Epithelial cell of esophagus (primary cell): ENCODE results near the gene TASOR2.

Experiments
- DNase-seq: peaks from one replicate; pipeline ENCODE4 v3.0.0; 2010; ENCODE audit warnings: low read depth
- H3K4me3 ChIP-seq: 2 replicates; pipeline ENCODE4 v1.5.1; 2011; ENCODE audit warnings: mild to moderate bottlenecking, low read length, control low read depth
- CTCF ChIP-seq: IDR thresholded peaks from 2 replicates; pipeline ENCODE4 v1.5.1; 2011; ENCODE audit warnings: low read depth, mild to moderate bottlenecking, low read length, control low read depth, inconsistent platforms; ENCODE audit not compliant: insufficient read depth; ENCODE audit errors: missing control alignments

TASOR2 gene

DNA sequence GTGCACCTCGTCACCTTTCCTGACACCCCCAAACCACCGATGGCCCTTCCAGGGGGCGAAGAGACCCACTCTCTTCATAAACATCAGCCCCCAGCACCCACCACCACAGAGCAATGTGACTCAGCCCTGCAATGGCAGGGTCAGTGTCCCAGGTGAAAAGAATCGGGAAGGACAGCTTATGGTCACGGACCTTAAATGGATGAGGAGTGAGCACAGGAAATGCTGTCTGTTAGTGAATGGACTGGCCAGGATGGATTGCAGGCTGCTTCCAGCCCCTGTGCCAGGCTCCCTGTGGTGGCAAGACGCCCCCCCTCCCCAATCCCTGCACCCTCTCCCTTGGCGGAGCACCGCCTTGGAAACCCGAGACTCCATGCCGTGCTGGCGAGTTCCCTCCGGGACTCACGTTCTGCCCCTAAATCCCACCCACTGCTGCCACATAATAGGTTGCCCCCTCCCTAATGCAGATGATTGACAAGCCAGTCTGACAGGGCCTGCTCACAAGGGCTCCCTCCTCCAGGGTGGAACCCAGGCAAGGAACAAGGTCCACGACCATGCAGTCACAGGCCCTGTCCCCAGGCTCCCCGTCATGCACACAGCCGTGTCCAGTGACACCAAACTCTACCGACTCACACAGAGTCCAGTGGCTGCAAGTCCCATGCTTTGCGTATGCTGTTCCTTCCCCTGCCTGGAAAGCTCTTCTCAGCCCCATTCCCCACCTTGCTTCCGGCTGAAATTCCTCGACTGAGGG is 25.6 kb upstream of the TASOR2 start:
- H3K4me3 ChIP-seq, result no peak overlapping the region
- DNase-seq, result no peak
- TF ChIP-seq CTCF, result no peak

- DNase-seq, result peak; percentile 85
- no peak for TF ChIP-seq CTCF
- H3K4me3 ChIP-seq, result no peak overlapping the region
These were observed 24.7 kb upstream of the TASOR2 start for GRCh38 chr10:5659702-5660528.

GRCh38 chr10:5661043-5661442 is 23.6 kb upstream of the TASOR2 start:
- DNase-seq, result no peak
- no peak for TF ChIP-seq CTCF
- no peak overlapping the region for H3K4me3 ChIP-seq

GRCh38 chr10:5662708-5663579 is 21.7 kb upstream of the TASOR2 start:
- TF ChIP-seq CTCF, result no peak
- DNase-seq, result no peak
- no peak overlapping the region for H3K4me3 ChIP-seq

GRCh38 chr10:5663692-5664427 is 20.8 kb upstream of the TASOR2 start:
- no peak for DNase-seq
- no peak for TF ChIP-seq CTCF
- no peak overlapping the region for H3K4me3 ChIP-seq

- DNase-seq, result no peak
- TF ChIP-seq CTCF, result no peak
- H3K4me3 ChIP-seq, result peak overlapping the region; percentile 78
These were observed 19.1 kb upstream of the TASOR2 start for GRCh38 chr10:5665373-5666007.
